Measurements from ENCODE around the gene STXBP4. TPM values are rescaled to one million over a fixed set of nuclear protein-coding genes. Genes with fewer than 3 reads are reported as not detected.

STXBP4 gene
- total RNA-seq, 1 donor from 2014 or later, result 12.6 TPM

GRCh38 chr17:55117164-55117563 lies 148.6 kb downstream of the STXBP4 start:
- no peaks in the 10 kb centered on the region for H3K27me3 Mint-ChIP-seq (ENCODE audit: low read depth, unreplicated experiment)

GRCh38 chr17:55120651-55121050 lies 152.1 kb downstream of the STXBP4 start:
- Histone ChIP-seq H4K20me1 (ENCODE audit: insufficient read depth, low read length) (no peaks in the 10 kb centered on the region), H2AFZ (ENCODE audit: low read depth, low read length) (no peak overlapping the region), H3K4me3 (ENCODE audit: insufficient read depth, low read depth, low read length) (no peak overlapping the region), H3K9ac (ENCODE audit: low read length) (no peak overlapping the region), H3K79me2 (ENCODE audit: insufficient read depth, low read length) (no peaks in the 10 kb centered on the region), H3K27ac (ENCODE audit: low read depth, low read length) (no peak overlapping the region), H3K4me1 (ENCODE audit: insufficient read depth, low read length) (no peaks in the 10 kb centered on the region), H3K4me2 (ENCODE audit: low read length) (no peak overlapping the region), H3K27me3 (ENCODE audit: insufficient read depth, low read length) (no peaks in the 10 kb centered on the region), H3K36me3 (ENCODE audit: insufficient read depth, low read length) (no peaks in the 10 kb centered on the region), H3K9me3 (ENCODE audit: insufficient read depth, low read depth, low read length) (no peaks in the 10 kb centered on the region)
- Mint-ChIP-seq H3K36me3 (ENCODE audit: low read depth, unreplicated experiment) (peaks cover 2% of the 10 kb centered on the region), H3K27me3 (ENCODE audit: low read depth, unreplicated experiment) (no peaks in the 10 kb centered on the region), H3K9me3 (ENCODE audit: unreplicated experiment) (no peaks in the 10 kb centered on the region), H3K4me3 (ENCODE audit: unreplicated experiment) (no peak overlapping the region), H3K4me1 (ENCODE audit: low read depth, unreplicated experiment) (no peaks in the 10 kb centered on the region), H3K27ac (ENCODE audit: unreplicated experiment) (no peak overlapping the region)
- DNase-seq (ENCODE audit: low read depth) (no peak), FAIRE-seq (no peak)
- no peak for TF ChIP-seq CTCF (IDR thresholded peaks at IDR 0.05; ENCODE audit: insufficient read depth, low read depth, low read length)
- no peak for TF ChIP-seq EZH2 (IDR thresholded peaks at IDR 0.05; ENCODE audit: insufficient read depth, low read length)

More at GRCh38 chr17:55117164-55117563, 148.6 kb downstream of the STXBP4 start:
- H3K4me1 Mint-ChIP-seq (ENCODE audit: low read depth, unreplicated experiment), result no peaks in the 10 kb centered on the region
- no peak for FAIRE-seq
- no peak for DNase-seq (ENCODE audit: low read depth)
- no peak overlapping the region for H2AFZ ChIP-seq (ENCODE audit: low read depth, low read length)
- no peak overlapping the region for H3K27ac ChIP-seq (ENCODE audit: low read depth, low read length)
- H3K9me3 Mint-ChIP-seq (ENCODE audit: unreplicated experiment), result no peaks in the 10 kb centered on the region
- no peaks in the 10 kb centered on the region for H3K36me3 ChIP-seq (ENCODE audit: insufficient read depth, low read length)
- no peak overlapping the region for H3K27ac Mint-ChIP-seq (ENCODE audit: unreplicated experiment)
- H3K4me2 ChIP-seq (ENCODE audit: low read length), result no peak overlapping the region
- H3K27me3 ChIP-seq (ENCODE audit: insufficient read depth, low read length), result no peaks in the 10 kb centered on the region
- no peaks in the 10 kb centered on the region for H4K20me1 ChIP-seq (ENCODE audit: insufficient read depth, low read length)
- no peaks in the 10 kb centered on the region for H3K79me2 ChIP-seq (ENCODE audit: insufficient read depth, low read length)
- no peak overlapping the region for H3K9ac ChIP-seq (ENCODE audit: low read length)
- H3K4me3 ChIP-seq (ENCODE audit: insufficient read depth, low read depth, low read length), result no peak overlapping the region
- TF ChIP-seq CTCF (IDR thresholded peaks at IDR 0.05; ENCODE audit: insufficient read depth, low read depth, low read length), result no peak
- no peak for TF ChIP-seq EZH2 (IDR thresholded peaks at IDR 0.05; ENCODE audit: insufficient read depth, low read length)
- no peak overlapping the region for H3K4me3 Mint-ChIP-seq (ENCODE audit: unreplicated experiment)
- no peaks in the 10 kb centered on the region for H3K4me1 ChIP-seq (ENCODE audit: insufficient read depth, low read length)
- H3K36me3 Mint-ChIP-seq (ENCODE audit: low read depth, unreplicated experiment), result no peaks in the 10 kb centered on the region
- no peaks in the 10 kb centered on the region for H3K9me3 ChIP-seq (ENCODE audit: insufficient read depth, low read depth, low read length)

GRCh38 chr17:55121268-55121667 lies 152.7 kb downstream of the STXBP4 start:
- Histone ChIP-seq H3K27ac (ENCODE audit: low read depth, low read length) (no peak overlapping the region), H3K9ac (ENCODE audit: low read length) (no peak overlapping the region), H4K20me1 (ENCODE audit: insufficient read depth, low read length) (no peaks in the 10 kb centered on the region), H3K4me1 (ENCODE audit: insufficient read depth, low read length) (no peaks in the 10 kb centered on the region), H3K4me2 (ENCODE audit: low read length) (no peak overlapping the region), H2AFZ (ENCODE audit: low read depth, low read length) (no peak overlapping the region), H3K9me3 (ENCODE audit: insufficient read depth, low read depth, low read length) (no peaks in the 10 kb centered on the region), H3K36me3 (ENCODE audit: insufficient read depth, low read length) (no peaks in the 10 kb centered on the region), H3K27me3 (ENCODE audit: insufficient read depth, low read length) (no peaks in the 10 kb centered on the region), H3K4me3 (ENCODE audit: insufficient read depth, low read depth, low read length) (no peak overlapping the region), H3K79me2 (ENCODE audit: insufficient read depth, low read length) (no peaks in the 10 kb centered on the region)
- Mint-ChIP-seq H3K27ac (ENCODE audit: unreplicated experiment) (no peak overlapping the region), H3K27me3 (ENCODE audit: low read depth, unreplicated experiment) (no peaks in the 10 kb centered on the region), H3K4me1 (ENCODE audit: low read depth, unreplicated experiment) (no peaks in the 10 kb centered on the region), H3K4me3 (ENCODE audit: unreplicated experiment) (no peak overlapping the region), H3K9me3 (ENCODE audit: unreplicated experiment) (no peaks in the 10 kb centered on the region), H3K36me3 (ENCODE audit: low read depth, unreplicated experiment) (peaks cover 2% of the 10 kb centered on the region)
- TF ChIP-seq EZH2 (IDR thresholded peaks at IDR 0.05; ENCODE audit: insufficient read depth, low read length) (no peak), CTCF (IDR thresholded peaks at IDR 0.05; ENCODE audit: insufficient read depth, low read depth, low read length) (no peak)
- DNase-seq (ENCODE audit: low read depth) (no peak), FAIRE-seq (no peak)
